NCI-H2227 treated with DMSO at 0.1 percent for 48 hours (cell line): ENCODE data around the gene ATG101.

Source experiments
- DNase-seq: peaks from one replicate; lab custom pipeline; 2025; lab: John Stamatoyannopoulos, UW

The ATG101 gene

GRCh38 chr12:52042706-52043385 is 26.9 kb upstream of the ATG101 start:
- no peak for DNase-seq

GRCh38 chr12:52043386-52044212 is 26.2 kb upstream of the ATG101 start:
- DNase-seq = no peak

DNA sequence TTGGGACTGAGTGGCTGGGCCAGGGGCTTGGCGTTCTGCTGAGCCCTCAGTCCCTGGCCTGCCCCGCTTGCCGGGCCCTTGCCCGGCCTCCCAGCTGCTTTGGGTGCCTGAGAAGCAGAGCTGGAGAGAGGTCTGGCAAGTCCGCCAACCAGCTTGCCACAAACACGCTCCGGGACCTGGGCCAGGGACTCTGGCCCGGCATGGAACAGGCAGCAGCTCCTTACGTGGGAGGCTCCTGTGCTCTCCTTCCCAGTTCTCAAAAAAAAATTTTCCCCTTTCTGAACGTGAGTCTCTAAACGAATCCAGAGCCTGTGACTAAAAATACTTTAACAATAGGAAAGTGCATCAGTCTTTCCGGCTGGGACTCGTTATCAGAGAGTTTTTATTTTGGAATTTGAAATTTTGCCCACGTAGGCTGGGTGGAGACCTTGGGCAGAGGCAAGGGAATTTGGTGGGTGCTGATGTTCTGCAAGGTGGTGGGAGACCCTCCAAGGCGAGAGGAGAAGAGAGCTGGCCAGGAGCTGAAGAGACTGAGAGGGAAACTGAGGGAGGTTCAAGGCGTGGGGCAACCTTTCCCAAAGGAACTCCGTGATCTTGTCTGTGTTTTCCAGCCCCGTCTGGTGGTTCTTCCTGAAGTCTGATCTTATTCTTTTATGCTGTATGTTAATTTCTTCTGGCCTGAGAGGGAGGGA is 25.3 kb upstream of the ATG101 start:
- DNase-seq = no peak

DNA sequence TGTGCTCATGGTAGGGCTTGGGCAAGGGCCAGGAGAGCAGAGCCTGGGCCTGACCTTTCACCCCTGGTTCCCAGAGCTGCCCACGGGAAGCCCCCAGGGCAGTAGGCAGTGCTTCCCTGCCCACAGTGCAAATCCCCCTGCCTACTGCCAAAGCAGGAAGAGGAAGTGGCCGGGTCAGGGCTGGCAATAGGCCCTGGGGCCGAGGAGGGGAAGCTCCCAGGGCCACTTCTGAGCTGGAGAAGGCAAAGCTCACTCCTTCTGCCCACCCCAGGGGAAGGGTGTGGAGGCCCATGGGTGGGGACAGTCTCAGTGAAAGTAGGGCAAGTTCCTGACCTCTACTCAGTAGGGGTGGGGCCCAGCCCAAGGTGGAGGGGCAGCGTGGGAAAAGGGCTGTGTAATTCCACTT is 24.0 kb upstream of the ATG101 start:
- no peak for DNase-seq

GRCh38 chr12:52046859-52047258 is 22.9 kb upstream of the ATG101 start:
- no peak for DNase-seq

GRCh38 chr12:52049286-52049685 is 20.5 kb upstream of the ATG101 start:
- no peak for DNase-seq

DNA sequence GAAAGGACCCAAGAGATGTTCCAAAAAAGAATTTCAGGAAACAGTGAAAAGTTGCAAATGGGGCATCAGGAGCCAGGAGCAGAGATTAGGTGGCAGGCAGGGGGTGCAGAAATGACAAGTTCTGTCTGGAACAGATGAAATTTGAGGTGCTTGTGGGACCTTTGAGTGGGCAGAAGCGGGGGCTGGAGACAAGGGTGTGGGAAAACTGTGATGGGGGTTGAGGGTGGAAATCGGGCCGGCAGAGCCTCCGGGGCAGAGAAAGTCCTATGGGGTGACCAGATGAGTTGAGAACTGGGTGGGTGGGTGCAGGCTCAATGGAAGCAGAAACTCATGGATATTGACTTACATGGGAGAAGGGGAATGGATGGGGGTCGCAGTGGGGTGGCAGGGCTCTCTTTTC is 20.1 kb upstream of the ATG101 start:
- no peak for DNase-seq

GRCh38 chr12:52050116-52050757 is 19.5 kb upstream of the ATG101 start:
- no peak for DNase-seq

DNA sequence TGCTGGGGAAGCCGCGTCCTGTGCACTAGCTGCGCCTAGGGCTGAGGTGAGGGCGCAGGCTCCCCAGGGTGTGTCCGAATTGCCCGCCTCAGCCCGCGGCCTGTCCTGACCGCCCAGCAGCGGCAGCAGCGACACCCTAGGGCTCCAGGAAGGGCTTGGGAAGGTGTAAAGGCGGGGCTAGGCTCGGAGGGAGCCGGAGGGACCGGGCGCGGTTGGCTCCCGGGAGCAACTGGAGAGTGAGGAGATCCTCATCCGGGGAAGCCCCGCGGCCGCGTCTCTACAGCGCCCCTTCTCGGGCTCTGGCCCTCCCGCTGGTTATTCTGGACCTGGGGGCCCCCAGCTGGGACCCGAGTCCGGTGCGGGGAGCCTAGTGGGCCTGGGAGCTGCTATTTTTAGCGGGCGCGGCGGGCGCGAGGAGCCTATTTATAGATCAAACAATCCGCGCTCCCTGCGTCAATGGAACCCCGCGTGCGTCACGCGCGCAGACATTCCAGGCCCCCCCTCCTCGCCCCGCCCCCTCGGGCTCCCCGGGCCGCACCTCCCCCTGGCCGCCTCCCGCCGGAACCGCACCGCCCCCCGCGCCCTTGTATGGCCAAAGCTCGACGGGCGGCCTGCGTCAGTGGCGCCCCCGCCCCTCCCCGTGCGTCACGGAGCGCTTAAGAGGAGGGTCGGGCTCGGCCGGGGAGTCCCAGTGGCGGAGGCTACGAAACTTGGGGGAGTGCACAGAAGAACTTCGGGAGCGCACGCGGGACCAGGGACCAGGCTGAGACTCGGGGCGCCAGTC is 18.8 kb upstream of the ATG101 start, which contains the start of gene NR4A1:
Gene NR4A1 (plus strand): TSS at position 685 of the 784 bp plus-strand sequence. CDS start 2,887 bp downstream, outside the sequence.
- DNase-seq = peak; percentile 42

DNA sequence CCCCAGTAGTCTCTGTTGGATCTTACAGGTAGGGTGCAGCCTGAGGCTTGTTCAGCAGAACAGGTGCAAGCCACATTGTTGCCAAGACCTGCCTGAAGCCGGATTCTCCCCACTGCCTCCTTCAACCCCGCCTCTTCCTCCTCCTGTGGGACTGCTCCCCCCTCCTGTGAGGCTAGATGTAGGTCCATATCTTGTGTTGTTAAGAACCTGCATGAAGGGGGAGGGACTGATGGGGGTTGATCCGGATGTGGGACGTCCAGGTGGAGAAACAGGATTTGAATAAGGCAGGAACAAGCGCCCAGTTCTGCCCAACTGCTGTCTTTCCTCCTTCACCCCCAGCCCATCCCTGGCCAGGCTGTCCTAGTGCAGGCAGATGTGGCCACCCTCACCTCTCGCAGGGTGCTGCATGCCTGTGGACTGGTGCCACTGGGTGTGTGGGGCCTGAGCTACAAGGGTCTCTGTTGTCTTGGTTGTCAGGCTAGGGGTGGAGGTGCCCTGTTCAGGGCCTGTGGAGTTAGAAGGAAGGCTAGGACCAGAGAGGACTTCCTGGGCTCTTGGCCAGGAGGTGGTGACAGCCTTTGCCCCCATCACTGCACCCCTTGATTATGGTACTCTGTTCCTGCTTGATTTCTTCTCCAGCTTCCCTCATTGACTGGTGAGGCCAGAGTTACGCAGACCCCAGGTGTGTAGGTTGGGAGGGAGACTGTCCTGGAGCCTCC is 17.2 kb upstream of the ATG101 start:
- DNase-seq = no peak

GRCh38 chr12:52053536-52054209 is 16.1 kb upstream of the ATG101 start:
- DNase-seq = no peak

DNA sequence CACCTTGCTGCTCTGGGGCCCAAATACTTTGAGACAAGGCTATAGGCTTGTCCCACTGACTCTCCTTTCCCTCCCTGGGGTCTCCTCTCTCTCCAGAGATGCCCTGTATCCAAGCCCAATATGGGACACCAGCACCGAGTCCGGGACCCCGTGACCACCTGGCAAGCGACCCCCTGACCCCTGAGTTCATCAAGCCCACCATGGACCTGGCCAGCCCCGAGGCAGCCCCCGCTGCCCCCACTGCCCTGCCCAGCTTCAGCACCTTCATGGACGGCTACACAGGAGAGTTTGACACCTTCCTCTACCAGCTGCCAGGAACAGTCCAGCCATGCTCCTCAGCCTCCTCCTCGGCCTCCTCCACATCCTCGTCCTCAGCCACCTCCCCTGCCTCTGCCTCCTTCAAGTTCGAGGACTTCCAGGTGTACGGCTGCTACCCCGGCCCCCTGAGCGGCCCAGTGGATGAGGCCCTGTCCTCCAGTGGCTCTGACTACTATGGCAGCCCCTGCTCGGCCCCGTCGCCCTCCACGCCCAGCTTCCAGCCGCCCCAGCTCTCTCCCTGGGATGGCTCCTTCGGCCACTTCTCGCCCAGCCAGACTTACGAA is 15.4 kb upstream of the ATG101 start:
- no peak for DNase-seq

- DNase-seq = no peak
Observed at GRCh38 chr12:52054833-52055730, 14.7 kb upstream of the ATG101 start.

DNA sequence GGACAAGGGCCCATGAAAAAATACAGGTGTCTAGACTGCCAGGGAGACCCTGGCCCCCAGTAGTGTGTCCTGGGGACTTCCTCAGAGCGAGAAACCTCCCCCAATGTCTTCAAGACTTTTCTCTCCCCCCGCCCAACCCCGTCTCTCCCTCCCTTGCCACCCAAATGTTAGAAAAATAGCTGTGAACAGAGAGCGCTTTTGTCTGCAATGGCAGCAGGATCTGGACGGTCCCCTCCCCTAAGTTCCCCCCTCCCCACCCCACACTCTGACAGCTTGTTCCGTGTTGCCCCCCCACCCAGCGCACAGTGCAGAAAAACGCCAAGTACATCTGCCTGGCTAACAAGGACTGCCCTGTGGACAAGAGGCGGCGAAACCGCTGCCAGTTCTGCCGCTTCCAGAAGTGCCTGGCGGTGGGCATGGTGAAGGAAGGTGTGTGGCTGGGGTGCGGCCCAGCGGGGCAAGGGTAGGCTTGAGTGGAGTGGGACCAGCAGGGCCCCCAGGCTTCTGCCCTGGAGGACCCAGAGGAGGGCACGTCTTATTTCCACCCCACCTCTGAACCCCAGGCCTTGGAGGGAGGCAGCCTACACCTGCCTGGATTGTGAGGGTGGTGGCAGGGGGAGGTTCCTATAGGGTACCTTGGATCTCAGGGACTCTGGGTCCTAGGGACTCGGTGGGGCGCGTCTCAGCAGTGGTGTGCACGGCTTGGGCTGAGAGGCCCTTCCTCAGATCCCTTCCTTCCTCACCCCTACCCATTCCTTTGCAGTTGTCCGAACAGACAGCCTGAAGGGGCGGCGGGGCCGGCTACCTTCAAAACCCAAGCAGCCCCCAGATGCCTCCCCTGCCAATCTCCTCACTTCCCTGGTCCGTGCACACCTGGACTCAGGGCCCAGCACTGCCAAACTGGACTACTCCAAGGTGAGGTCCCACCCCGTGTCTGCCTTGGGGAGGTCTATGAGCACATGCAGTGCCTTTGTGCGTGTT is 13.8 kb upstream of the ATG101 start:
- no peak for DNase-seq

DNA sequence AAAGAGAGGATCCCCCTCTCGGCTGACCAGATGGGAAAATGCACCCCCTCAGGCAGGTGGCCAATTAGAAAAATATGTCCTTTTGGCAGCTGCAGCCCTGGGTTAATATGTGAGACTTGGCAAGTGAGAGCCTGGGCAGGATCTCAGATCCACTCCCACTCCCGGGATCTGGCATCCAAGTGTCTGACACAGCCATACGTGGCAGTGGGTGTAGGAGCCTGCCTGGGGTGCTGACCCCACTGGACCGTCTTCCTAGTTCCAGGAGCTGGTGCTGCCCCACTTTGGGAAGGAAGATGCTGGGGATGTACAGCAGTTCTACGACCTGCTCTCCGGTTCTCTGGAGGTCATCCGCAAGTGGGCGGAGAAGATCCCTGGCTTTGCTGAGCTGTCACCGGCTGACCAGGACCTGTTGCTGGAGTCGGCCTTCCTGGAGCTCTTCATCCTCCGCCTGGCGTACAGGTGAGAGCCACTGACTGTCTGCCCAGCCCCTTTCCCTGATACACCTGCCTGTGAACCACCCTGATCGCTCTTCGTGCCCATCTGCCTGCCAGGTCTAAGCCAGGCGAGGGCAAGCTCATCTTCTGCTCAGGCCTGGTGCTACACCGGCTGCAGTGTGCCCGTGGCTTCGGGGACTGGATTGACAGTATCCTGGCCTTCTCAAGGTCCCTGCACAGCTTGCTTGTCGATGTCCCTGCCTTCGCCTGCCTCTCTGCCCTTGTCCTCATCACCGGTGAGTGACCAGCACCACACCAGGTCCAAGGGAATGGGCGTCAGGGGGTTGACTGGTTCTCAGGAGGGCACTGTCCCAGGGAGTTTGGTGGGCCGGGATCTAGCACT is 12.8 kb upstream of the ATG101 start:
- no peak for DNase-seq
